Esophagus (tissue), 2 donors: ENCODE measurements around the gene OTOS. TPM values are rescaled to one million over a fixed set of nuclear protein-coding genes. Genes with fewer than 3 reads are reported as not detected.

ENCODE experiments used
- H3K27ac ChIP-seq, 2 donors: one replicate each; pipeline ENCODE4 v1.5.1; 2013; ENCODE audit warnings: low read depth in 2 of 2, mild to moderate bottlenecking in 2 of 2, inconsistent platforms in 1 of 2, low read length in 1 of 2, moderate library complexity in 1 of 2
- H3K27me3 ChIP-seq, 2 donors: one replicate each; pipeline ENCODE4 v1.6.1; 2013; ENCODE audit warnings: low read length in 2 of 2, control low read depth in 1 of 2, mild to moderate bottlenecking in 1 of 2; ENCODE audit not compliant: insufficient read depth in 2 of 2, control insufficient read depth in 1 of 2
- H3K36me3 ChIP-seq, 2 donors: one replicate each; pipeline ENCODE4 v1.6.1; 2013; ENCODE audit warnings: low read length in 1 of 2; ENCODE audit not compliant: control insufficient read depth in 2 of 2, insufficient read depth in 2 of 2
- H3K4me1 ChIP-seq, 2 donors: one replicate each; pipeline ENCODE4 v1.6.1; 2013; ENCODE audit warnings: low read length in 1 of 2; ENCODE audit not compliant: control insufficient read depth in 2 of 2, insufficient read depth in 2 of 2
- H3K4me3 ChIP-seq, 2 donors: one replicate each; pipeline ENCODE4 v1.5.1; 2013; ENCODE audit warnings: low read length in 2 of 2, mild to moderate bottlenecking in 2 of 2, low read depth in 1 of 2, moderate library complexity in 1 of 2
- H3K9me3 ChIP-seq, 2 donors: one replicate each; pipeline ENCODE4 v1.6.1; 2013; ENCODE audit warnings: mild to moderate bottlenecking in 2 of 2, low read depth in 1 of 2, low read length in 1 of 2, moderate library complexity in 1 of 2; ENCODE audit not compliant: control insufficient read depth in 2 of 2, insufficient read depth in 1 of 2
- WGBS, 2 donors: extraction: QIAGEN DNeasy Blood & Tissue Kit; methylation state at CpG; one replicate each; pipeline ENCODE4 v1.1.7; 2013; 5-methylcytosine and 5-hydroxymethylcytosine counted together
- polyA plus RNA-seq, 2 donors: library from polyadenylated mRNA; stranded (reverse); fragments of 200-250 nt; gene quantifications; one replicate each; pipeline ENCODE4 v1.2.3, GENCODE V29; 2013
- donor health status: healthy with polysubstance abuse.
- donor health status: Bipolar disorder and iron deficiency.

OTOS gene
- not detected for polyA plus RNA-seq

DNA sequence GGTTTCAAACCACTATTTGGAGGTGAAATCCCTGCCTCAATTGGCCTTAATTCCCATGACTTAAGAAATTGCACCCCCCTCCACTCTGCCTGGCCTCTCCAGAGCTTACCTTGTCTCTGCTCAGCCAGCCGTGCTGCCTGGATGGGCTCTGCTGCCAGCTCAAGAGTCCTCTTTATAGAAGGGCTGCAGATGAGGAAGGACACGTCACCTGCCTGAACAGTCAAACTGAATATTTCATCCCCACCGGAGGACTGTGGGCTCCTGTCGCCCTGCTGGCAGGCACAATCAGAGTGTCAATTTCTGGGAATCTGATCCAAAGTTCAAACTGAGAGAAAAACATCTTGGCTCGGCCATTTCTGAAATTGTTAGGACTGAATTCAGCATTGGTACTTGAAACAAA, at the start of gene OTOS:
OTOS (minus strand) TSS at position 148 of the 400 bp plus-strand sequence. CDS start 332 bp downstream, outside the sequence.
- H3K9me3 ChIP-seq = no peaks in the 10 kb centered on the region
- H3K36me3 ChIP-seq = no peaks in the 10 kb centered on the region
- H3K4me3 ChIP-seq = no peak within 1 kb of the TSS
- H3K4me1 ChIP-seq = peaks cover 0 to 7% of the 10 kb centered on the region in 2 donors
- no peaks in the 10 kb centered on the region for H3K27me3 ChIP-seq
- 59 to 69% methylated on average over 5 of the region's 5 CpGs for WGBS, 2 donors
- no peak within 1 kb of the TSS for H3K27ac ChIP-seq

GRCh38 chr2:240189686-240190085, 49.2 kb upstream of the OTOS start:
- no peaks in the 10 kb centered on the region for H3K27me3 ChIP-seq
- H3K4me1 ChIP-seq = no peaks in the 10 kb centered on the region
- H3K4me3 ChIP-seq = no peak overlapping the region
- no peak overlapping the region for H3K27ac ChIP-seq
- 64 to 72% methylated on average over 4 of the region's 4 CpGs for WGBS, 2 donors
- H3K9me3 ChIP-seq = peaks cover 0 to 6% of the 10 kb centered on the region in 2 donors
- H3K36me3 ChIP-seq = no peaks in the 10 kb centered on the region

GRCh38 chr2:240187989-240188590, 47.6 kb upstream of the OTOS start:
- H3K27ac ChIP-seq = no peak overlapping the region
- WGBS, 2 donors = 67 to 71% methylated on average over 10 of the region's 10 CpGs

DNA sequence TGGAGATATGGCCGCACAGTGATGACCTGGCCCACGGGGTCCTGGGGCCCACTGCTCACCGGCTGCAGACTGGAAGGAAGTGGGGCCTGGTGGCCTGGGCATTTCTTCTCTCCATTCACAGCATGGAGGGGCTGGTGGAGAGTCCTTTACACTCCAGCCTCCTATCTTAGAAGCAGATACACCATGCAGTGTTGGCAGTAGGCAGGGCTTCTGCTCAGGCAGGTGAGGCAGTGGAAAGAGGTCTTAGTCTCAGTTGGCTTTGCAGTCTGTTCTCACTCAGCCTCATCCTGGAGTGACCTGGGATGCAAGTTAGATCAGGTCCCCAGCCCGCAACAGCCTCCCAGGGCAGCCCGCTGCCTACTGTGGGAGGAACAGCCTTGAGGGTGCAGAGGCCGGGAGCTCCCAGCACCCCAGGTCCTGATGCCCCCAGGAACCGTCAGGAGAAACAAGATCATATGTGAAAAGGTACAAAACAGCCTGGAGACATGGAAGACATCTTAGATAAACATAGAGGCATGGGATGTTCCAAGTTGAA, 45.8 kb upstream of the OTOS start:
- no peaks in the 10 kb centered on the region for H3K27me3 ChIP-seq
- no peaks in the 10 kb centered on the region for H3K36me3 ChIP-seq
- H3K4me1 ChIP-seq = no peaks in the 10 kb centered on the region
- no peak overlapping the region for H3K4me3 ChIP-seq
- WGBS, 2 donors = 81 to 88% methylated on average over 7 of the region's 7 CpGs
- no peak overlapping the region for H3K27ac ChIP-seq
- peaks cover 0 to 6% of the 10 kb centered on the region in 2 donors for H3K9me3 ChIP-seq

More at GRCh38 chr2:240187989-240188590, 47.6 kb upstream of the OTOS start:
- Histone ChIP-seq H3K27me3 (no peaks in the 10 kb centered on the region), H3K4me3 (no peak overlapping the region), H3K9me3 (peaks cover 0 to 6% of the 10 kb centered on the region in 2 donors), H3K36me3 (no peaks in the 10 kb centered on the region), H3K4me1 (no peaks in the 10 kb centered on the region)

- Histone ChIP-seq H3K4me3 (no peak overlapping the region), H3K27ac (no peak overlapping the region), H3K36me3 (no peaks in the 10 kb centered on the region), H3K27me3 (no peaks in the 10 kb centered on the region), H3K9me3 (peaks cover 0 to 6% of the 10 kb centered on the region in 2 donors), H3K4me1 (peaks cover 0 to 5% of the 10 kb centered on the region in 2 donors)
- WGBS, 2 donors = 47 to 65% methylated on average over 3 of the region's 3 CpGs
Observed at GRCh38 chr2:240184656-240185055, 44.2 kb upstream of the OTOS start.

DNA sequence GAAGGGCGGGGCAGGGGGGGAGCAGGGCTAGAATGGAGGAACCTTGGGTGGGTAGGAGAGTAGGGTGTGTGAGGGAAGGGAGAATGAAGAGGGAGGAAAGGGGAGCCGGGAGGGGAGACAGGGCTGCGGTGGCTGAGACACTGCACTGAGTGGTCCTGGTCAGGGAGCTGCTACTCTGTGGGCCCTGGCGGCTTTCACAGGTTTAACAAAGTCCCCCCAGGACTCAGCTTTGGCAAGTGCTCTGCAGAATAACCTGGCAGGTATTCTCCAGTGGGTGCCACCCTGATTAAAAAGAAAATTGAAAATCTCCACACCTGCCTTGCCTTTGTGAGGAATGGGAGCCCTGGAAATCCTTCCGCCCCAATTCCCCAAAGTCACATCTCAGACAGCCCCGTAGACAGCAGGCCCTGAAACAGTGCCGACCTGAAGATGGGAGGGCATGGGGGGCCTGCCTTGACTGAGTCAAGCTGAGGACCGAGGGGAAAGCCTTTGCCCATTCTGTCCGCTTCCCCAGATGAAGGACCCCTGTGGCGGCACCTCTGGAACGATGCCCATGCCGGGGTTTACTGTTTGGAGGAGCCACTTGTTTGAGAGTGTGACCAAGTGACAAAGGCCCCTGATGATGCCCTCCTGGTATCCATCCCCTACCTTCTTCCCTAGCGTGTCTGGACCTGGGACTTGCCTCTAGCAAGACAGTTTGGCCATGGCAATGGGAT, 43.6 kb upstream of the OTOS start:
- H3K4me3 ChIP-seq = no peak overlapping the region
- 79 to 90% methylated on average over 13 of the region's 13 CpGs for WGBS, 2 donors

DNA sequence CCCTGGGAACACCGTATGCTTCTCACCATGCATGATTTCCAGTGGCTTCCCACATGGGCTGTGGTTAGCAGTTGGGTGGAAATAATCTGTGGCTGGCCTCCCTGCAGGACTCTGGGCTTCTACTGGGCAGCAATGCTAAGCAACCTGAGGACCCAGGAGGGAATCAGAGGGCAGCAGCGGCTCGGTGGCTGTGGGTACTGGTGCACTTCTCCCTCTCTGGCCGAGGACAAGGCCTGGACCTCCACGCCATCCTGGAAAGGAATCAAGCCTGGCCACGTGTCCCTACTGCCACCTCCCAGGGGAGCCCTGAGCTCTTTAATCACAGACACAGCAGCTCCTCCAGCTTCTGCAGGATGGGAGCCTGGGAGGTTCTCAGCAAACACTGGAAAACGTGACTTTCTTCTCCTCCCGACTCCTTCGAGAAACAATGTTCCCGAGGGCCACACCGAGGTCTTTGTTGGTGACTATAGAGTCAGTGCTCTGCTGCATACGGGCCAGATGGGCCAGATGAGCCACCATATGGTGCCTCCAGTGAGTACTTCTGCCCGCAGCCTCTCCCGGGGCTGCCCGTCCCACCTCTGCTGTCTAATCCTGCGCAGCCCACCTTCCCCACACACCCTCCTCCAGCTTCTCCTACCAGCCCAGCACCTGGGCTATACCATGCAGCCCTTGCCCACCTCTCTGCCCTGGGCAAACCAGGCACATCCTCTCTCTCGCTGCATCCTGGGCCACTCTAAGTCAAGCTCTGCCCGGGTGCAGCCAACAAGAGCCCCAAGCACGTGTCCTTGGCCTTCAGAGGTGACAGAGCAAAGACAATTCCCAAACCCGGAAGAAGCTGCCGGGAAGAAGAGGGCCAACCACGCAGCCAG, 42.8 kb upstream of the OTOS start:
- 77 to 80% methylated on average over 22 of the region's 22 CpGs for WGBS, 2 donors

More for the DNA sequence above, 43.6 kb upstream of the OTOS start:
- Histone ChIP-seq H3K4me1 (peaks cover 0 to 6% of the 10 kb centered on the region in 2 donors), H3K36me3 (no peaks in the 10 kb centered on the region), H3K9me3 (peaks cover 0 to 6% of the 10 kb centered on the region in 2 donors), H3K27me3 (no peaks in the 10 kb centered on the region), H3K27ac (no peak overlapping the region)

DNA sequence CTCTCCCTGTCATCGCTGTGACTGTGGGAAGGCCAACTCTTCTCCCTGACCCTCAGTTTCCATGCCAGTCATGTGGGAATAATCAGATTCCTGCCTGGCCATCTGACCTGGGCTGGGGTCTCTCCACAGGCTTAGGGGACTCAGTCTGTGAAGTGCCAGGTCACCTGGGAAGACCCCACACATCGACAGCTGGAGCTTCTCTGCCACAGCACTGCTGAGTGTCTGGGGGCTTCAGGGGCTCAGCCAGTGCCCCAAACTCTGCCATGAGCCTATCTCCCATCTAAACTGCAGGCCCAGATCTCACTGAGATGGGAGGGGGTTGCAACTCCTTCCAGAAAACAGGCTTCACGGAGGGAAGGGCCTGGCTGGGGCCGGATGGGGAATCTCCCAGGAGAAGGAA, 42.0 kb upstream of the OTOS start:
- Histone ChIP-seq H3K36me3 (no peaks in the 10 kb centered on the region), H3K9me3 (peaks cover 0 to 2% of the 10 kb centered on the region in 2 donors), H3K27me3 (no peaks in the 10 kb centered on the region), H3K4me3 (no peak overlapping the region), H3K4me1 (peaks cover 0 to 6% of the 10 kb centered on the region in 2 donors), H3K27ac (no peak overlapping the region)
- WGBS, 2 donors = 76 to 78% methylated on average over 4 of the region's 4 CpGs

More for the DNA sequence above, 42.8 kb upstream of the OTOS start:
- Histone ChIP-seq H3K27me3 (no peaks in the 10 kb centered on the region), H3K4me1 (peaks cover 0 to 6% of the 10 kb centered on the region in 2 donors), H3K27ac (no peak overlapping the region), H3K4me3 (no peak overlapping the region), H3K9me3 (peaks cover 0 to 5% of the 10 kb centered on the region in 2 donors), H3K36me3 (no peaks in the 10 kb centered on the region)

GRCh38 chr2:240182001-240182400, 41.5 kb upstream of the OTOS start:
- no peaks in the 10 kb centered on the region for H3K9me3 ChIP-seq
- no peaks in the 10 kb centered on the region for H3K36me3 ChIP-seq
- peaks cover 0 to 6% of the 10 kb centered on the region in 2 donors for H3K4me1 ChIP-seq
- 85 to 89% methylated on average over 5 of the region's 5 CpGs for WGBS, 2 donors
- H3K4me3 ChIP-seq = no peak overlapping the region
- H3K27me3 ChIP-seq = no peaks in the 10 kb centered on the region
- no peak overlapping the region for H3K27ac ChIP-seq
